Myocyte (in vitro differentiated cells): ENCODE measurements around the gene TMEM203. TPM values are rescaled to one million over a fixed set of nuclear protein-coding genes. Genes with fewer than 3 reads are reported as not detected.

Experiments
- microRNA-seq: library from miRNA; unstranded; fragments of <30 nt; microRNA quantifications from one replicate; pipeline ENCODE4, GENCODE V29; 2016
- total RNA-seq: library from RNA; depleted of rRNA; stranded (reverse); fragments of >200 nt; gene quantifications from 2 replicates; pipeline ENCODE4 v1.2.3, GENCODE V29; 2014

Gene TMEM203
- total RNA-seq, 1 donor from 2014 or later, result 48.4 TPM

Small RNAs within 50 kb of the gene (microRNA-seq; reads per million reads assigned to microRNA genes)
- gene MIR3621, result not detected

Other genes starting within 250 kb of the TMEM203 start
- gene PTGDS, start 228.1 kb downstream of the TMEM203 start, total RNA-seq, result 126 and 177 TPM in 2 replicates
- gene LCNL1, start 222.7 kb downstream of the TMEM203 start, total RNA-seq, result 5.0 and 13.8 TPM in 2 replicates
- 57.3 and 67.3 TPM in 2 replicates for gene PAXX, start 213.2 kb downstream of the TMEM203 start, total RNA-seq
- not detected in 2 replicates for gene CLIC3, start 209.1 kb downstream of the TMEM203 start, total RNA-seq
- gene ABCA2, start 177.4 kb downstream of the TMEM203 start, total RNA-seq, result 21.1 and 26.3 TPM in 2 replicates
- gene FUT7, start 173.6 kb downstream of the TMEM203 start, total RNA-seq, result not detected in 2 replicates
- gene NPDC1, start 159.5 kb downstream of the TMEM203 start, total RNA-seq, result 4.8 TPM in 2 replicates
- gene ENTPD2, start 151.6 kb downstream of the TMEM203 start, total RNA-seq, result 0.13 and 0.68 TPM in 2 replicates
- gene SAPCD2, start 135.1 kb downstream of the TMEM203 start, total RNA-seq, result 1.9 and 4.7 TPM in 2 replicates
- gene UAP1L1, start 128.1 kb downstream of the TMEM203 start, total RNA-seq, result 40.2 and 46.4 TPM in 2 replicates
- 75.5 and 76.6 TPM in 2 replicates for gene MAN1B1, start 118.7 kb downstream of the TMEM203 start, total RNA-seq
- 132 and 142 TPM in 2 replicates for gene DPP7, start 90.9 kb downstream of the TMEM203 start, total RNA-seq
- gene GRIN1, start 66.5 kb downstream of the TMEM203 start, total RNA-seq, result 0.05 TPM in 1 of 2 replicates, not detected in the other
- not detected in 2 replicates for gene LRRC26, start 35.6 kb downstream of the TMEM203 start, total RNA-seq
- gene TMEM210, start 33.6 kb downstream of the TMEM203 start, total RNA-seq, result not detected in 2 replicates
- gene ANAPC2, start 17.1 kb downstream of the TMEM203 start, total RNA-seq, result 28.7 and 30.6 TPM in 2 replicates
- 143 and 158 TPM in 2 replicates for gene SSNA1, start 17.0 kb downstream of the TMEM203 start, total RNA-seq
- gene TPRN, start 4.9 kb downstream of the TMEM203 start, total RNA-seq, result 19.5 and 25.3 TPM in 2 replicates
- 6.1 and 10.5 TPM in 2 replicates for gene NDOR1, start 52 bp upstream of the TMEM203 start, total RNA-seq
- 0.21 and 0.36 TPM in 2 replicates for gene RNF208, start 16.6 kb upstream of the TMEM203 start, total RNA-seq
- 1.4 and 2.0 TPM in 2 replicates for gene CYSRT1, start 19.5 kb upstream of the TMEM203 start, total RNA-seq
- gene RNF224, start 21.9 kb upstream of the TMEM203 start, total RNA-seq, result not detected in 2 replicates
- 0.56 and 0.62 TPM in 2 replicates for gene SLC34A3, start 25.3 kb upstream of the TMEM203 start, total RNA-seq
- 211 and 249 TPM in 2 replicates for gene TUBB4B, start 35.6 kb upstream of the TMEM203 start, total RNA-seq
- not detected in 2 replicates for gene STPG3, start 45.6 kb upstream of the TMEM203 start, total RNA-seq
- 37.3 and 48.3 TPM in 2 replicates for gene NELFB, start 49.7 kb upstream of the TMEM203 start, total RNA-seq
- gene TOR4A, start 72.1 kb upstream of the TMEM203 start, total RNA-seq, result 1.1 and 3.6 TPM in 2 replicates
- gene NRARP, start 96.6 kb upstream of the TMEM203 start, total RNA-seq, result 1.2 and 2.0 TPM in 2 replicates
- 12.5 and 15.3 TPM in 2 replicates for gene EXD3, start 217.5 kb upstream of the TMEM203 start, total RNA-seq
- gene NOXA1, start 217.7 kb upstream of the TMEM203 start, total RNA-seq, result 1.2 and 3.1 TPM in 2 replicates
- 0.19 and 0.31 TPM in 2 replicates for gene ENTPD8, start 235.7 kb upstream of the TMEM203 start, total RNA-seq